Measurements from ENCODE around the gene GPR39.

DNA sequence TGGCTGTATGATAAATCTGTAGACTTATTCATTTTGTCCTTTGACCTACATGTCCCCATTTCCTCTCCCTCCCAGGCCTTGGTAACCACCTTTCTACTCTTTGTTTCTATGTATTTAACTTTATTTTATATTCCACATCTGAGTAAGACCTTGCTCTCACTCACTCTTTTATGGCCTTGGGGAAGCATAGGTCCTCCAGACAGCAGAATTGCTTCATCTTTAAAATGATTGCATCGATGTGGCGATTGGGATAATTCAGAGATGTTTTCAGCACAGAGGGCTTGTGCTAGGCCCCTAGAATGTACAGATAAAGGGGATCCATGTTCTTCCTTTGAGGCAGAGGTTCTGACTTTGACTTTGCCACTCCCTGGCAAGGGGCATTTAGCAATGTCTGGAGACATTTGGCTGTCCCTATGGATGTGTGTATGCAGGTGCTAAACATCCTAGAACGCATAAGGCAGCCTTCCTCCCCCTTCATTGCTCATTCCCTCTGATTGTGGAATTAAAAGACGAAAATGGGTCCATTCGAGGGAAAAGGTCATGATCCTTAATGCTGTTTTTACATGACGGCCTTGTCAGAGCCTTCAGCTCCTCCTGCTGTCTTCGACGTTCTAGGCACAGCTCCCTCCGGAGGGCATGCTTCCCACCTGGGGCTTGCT, 1.2 kb upstream of the GPR39 start:
- TF ChIP-seq, protein P1, sequence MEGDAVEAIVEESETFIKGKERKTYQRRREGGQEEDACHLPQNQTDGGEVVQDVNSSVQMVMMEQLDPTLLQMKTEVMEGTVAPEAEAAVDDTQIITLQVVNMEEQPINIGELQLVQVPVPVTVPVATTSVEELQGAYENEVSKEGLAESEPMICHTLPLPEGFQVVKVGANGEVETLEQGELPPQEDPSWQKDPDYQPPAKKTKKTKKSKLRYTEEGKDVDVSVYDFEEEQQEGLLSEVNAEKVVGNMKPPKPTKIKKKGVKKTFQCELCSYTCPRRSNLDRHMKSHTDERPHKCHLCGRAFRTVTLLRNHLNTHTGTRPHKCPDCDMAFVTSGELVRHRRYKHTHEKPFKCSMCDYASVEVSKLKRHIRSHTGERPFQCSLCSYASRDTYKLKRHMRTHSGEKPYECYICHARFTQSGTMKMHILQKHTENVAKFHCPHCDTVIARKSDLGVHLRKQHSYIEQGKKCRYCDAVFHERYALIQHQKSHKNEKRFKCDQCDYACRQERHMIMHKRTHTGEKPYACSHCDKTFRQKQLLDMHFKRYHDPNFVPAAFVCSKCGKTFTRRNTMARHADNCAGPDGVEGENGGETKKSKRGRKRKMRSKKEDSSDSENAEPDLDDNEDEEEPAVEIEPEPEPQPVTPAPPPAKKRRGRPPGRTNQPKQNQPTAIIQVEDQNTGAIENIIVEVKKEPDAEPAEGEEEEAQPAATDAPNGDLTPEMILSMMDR (IDR thresholded peaks at IDR 0.05) = no peak
- TF ChIP-seq POLR2A (IDR thresholded peaks at IDR 0.05) = no peak

Data from thyroid gland (tissue), 4 donors.